GM12875 (cell line): ENCODE measurements around the gene PSMA7.

Experiments used
- H3K4me3 ChIP-seq: one replicate; pipeline ENCODE4 v1.5.1; 2011; ENCODE audit warnings: low read depth, low read length, control low read depth
- CTCF ChIP-seq: IDR thresholded peaks from 2 replicates; pipeline ENCODE4 v1.5.1; 2011; ENCODE audit warnings: low read depth, mild to moderate bottlenecking, control low read depth, inconsistent platforms, low read length, moderate library complexity, borderline replicate concordance; ENCODE audit not compliant: insufficient read depth

PSMA7 gene

GRCh38 chr20:62105592-62105991, 37.6 kb downstream of the PSMA7 start:
- TF ChIP-seq CTCF, result no peak
- H3K4me3 ChIP-seq, result no peak overlapping the region

- no peak overlapping the region for H3K4me3 ChIP-seq
- TF ChIP-seq CTCF, result no peak
These were observed 38.3 kb downstream of the PSMA7 start for GRCh38 chr20:62104791-62105345.

GRCh38 chr20:62104234-62104789, 38.9 kb downstream of the PSMA7 start:
- H3K4me3 ChIP-seq, result no peak overlapping the region
- no peak for TF ChIP-seq CTCF

- H3K4me3 ChIP-seq, result no peak overlapping the region
- no peak for TF ChIP-seq CTCF
These were observed 39.5 kb downstream of the PSMA7 start for GRCh38 chr20:62103508-62104233.

GRCh38 chr20:62101078-62101477, 42.1 kb downstream of the PSMA7 start:
- no peak for TF ChIP-seq CTCF
- H3K4me3 ChIP-seq, result no peak overlapping the region

- TF ChIP-seq CTCF, result no peak
- H3K4me3 ChIP-seq, result no peak overlapping the region
These were observed 45.2 kb downstream of the PSMA7 start for GRCh38 chr20:62097881-62098407.
